CD4-positive, alpha-beta memory T cell (primary cell): ENCODE data around the gene DIAPH2. TPM values are rescaled to one million over a fixed set of nuclear protein-coding genes. Genes with fewer than 3 reads are reported as not detected.

Experiments
- CTCF ChIA-PET: fragments of 350-600 bp; sonication (Branson Sonifier 250); formaldehyde crosslinking; loops from one replicate; lab custom pipeline; 2021; ENCODE audit warnings: inconsistent platforms; ENCODE audit not compliant: partially characterized antibody; lab: Charles Lee
- POLR2A ChIA-PET: fragments of 350-600 bp; sonication (Branson Sonifier 250); formaldehyde crosslinking; loops from one replicate; lab custom pipeline; 2021; ENCODE audit not compliant: partially characterized antibody; lab: Charles Lee
- DNase-seq, 5 donors: peaks; one replicate each; pipeline versions ENCODE4 v3.0.0 to v3.0.0-alpha.2; 2020 to 2022; ENCODE audit warnings: mixed read lengths in 1 of 5
- H3K27ac ChIP-seq: one replicate; pipeline ENCODE4 v1.7.0; 2013; ENCODE audit warnings: low read depth, low read length
- H3K27me3 ChIP-seq: 2 replicates; pipeline ENCODE4 v1.7.0; 2013; ENCODE audit warnings: mild to moderate bottlenecking, low read length, moderate library complexity; ENCODE audit not compliant: insufficient read depth
- H3K36me3 ChIP-seq: 2 replicates; pipeline ENCODE4 v1.7.0; 2013; ENCODE audit warnings: mild to moderate bottlenecking, low read length, moderate library complexity; ENCODE audit not compliant: insufficient read depth
- H3K4me1 ChIP-seq: 2 replicates; pipeline ENCODE4 v1.7.0; 2013; ENCODE audit warnings: mild to moderate bottlenecking, low read length, moderate library complexity; ENCODE audit not compliant: insufficient read depth
- H3K4me3 ChIP-seq, 2 donors: one replicate each; pipeline ENCODE4 v1.7.0; 2013; ENCODE audit warnings: low read length in 2 of 2, mild to moderate bottlenecking in 1 of 2
- H3K9me3 ChIP-seq, 2 donors: one replicate each; pipeline ENCODE4 v1.7.0; 2013; ENCODE audit warnings: low read length in 2 of 2, control low read depth in 1 of 2; ENCODE audit not compliant: control insufficient read depth in 1 of 2
- H3K27ac Mint-ChIP-seq, 7 donors: one replicate each; pipeline ENCODE4 v1.8.0; 2020 to 2021; ENCODE audit warnings: mixed read lengths in 7 of 7, mild to moderate bottlenecking in 6 of 7, inconsistent platforms in 3 of 7, moderate library complexity in 3 of 7
- H3K27me3 Mint-ChIP-seq, 2 donors: one replicate each; pipeline ENCODE4 v1.8.0; 2020 to 2021; ENCODE audit warnings: mixed read lengths in 2 of 2
- H3K36me3 Mint-ChIP-seq, 2 donors: one replicate each; pipeline ENCODE4 v1.8.0; 2020 to 2021; ENCODE audit warnings: mixed read lengths in 2 of 2, inconsistent platforms in 1 of 2, mild to moderate bottlenecking in 1 of 2
- H3K4me1 Mint-ChIP-seq, 4 donors: one replicate each; pipeline ENCODE4 v1.8.0; 2020 to 2021; ENCODE audit warnings: mixed read lengths in 4 of 4, mild to moderate bottlenecking in 1 of 4
- H3K4me3 Mint-ChIP-seq, 8 donors: one replicate each; pipeline ENCODE4 v1.8.0; 2020 to 2021; ENCODE audit warnings: mixed read lengths in 8 of 8, mild to moderate bottlenecking in 7 of 8, moderate library complexity in 6 of 8, inconsistent platforms in 3 of 8
- H3K9me3 Mint-ChIP-seq, 8 donors: one replicate each; pipeline ENCODE4 v1.8.0; 2020 to 2021; ENCODE audit warnings: mixed read lengths in 8 of 8, mild to moderate bottlenecking in 5 of 8, inconsistent platforms in 3 of 8, moderate library complexity in 1 of 8
- intact Hi-C: fragments of 100-400 bp; cut with micrococcal nuclease; formaldehyde crosslinking; loops from one replicate; pipeline ENCODE4 v1.15.1; 2023
- polyA plus RNA-seq, 2 donors: library from polyadenylated mRNA; unstranded; fragments of 300-500 nt; fragmentation: Illumina TruSeq; gene quantifications; one replicate each; pipeline ENCODE4 v1.2.3, GENCODE V29; 2021
- total RNA-seq, 2 experiments: library from RNA; stranded (reverse); gene quantifications; one replicate each; pipeline ENCODE4 v1.2.3, GENCODE V29; 2021

The DIAPH2 gene
- total and polyA plus RNA-seq, 4 experiments from 2014 or later, result 9.6 to 13.8 (median 11.6) TPM

- Mint-ChIP-seq H3K4me3 (no peak overlapping the region), H3K36me3 (no peaks in the 10 kb centered on the region), H3K27me3 (no peaks in the 10 kb centered on the region), H3K27ac (no peak overlapping the region), H3K4me1 (no peaks in the 10 kb centered on the region), H3K9me3 (no peaks in the 10 kb centered on the region)
- Histone ChIP-seq H3K4me3 (no peak overlapping the region), H3K27me3 (no peaks in the 10 kb centered on the region), H3K27ac (no peak overlapping the region), H3K36me3 (no peaks in the 10 kb centered on the region), H3K9me3 (no peaks in the 10 kb centered on the region), H3K4me1 (no peaks in the 10 kb centered on the region)
- DNase-seq, result no peak
- intact Hi-C loops, result no loop called here
- CTCF ChIA-PET, result no interaction called here
- POLR2A ChIA-PET, result no interaction called here
These were observed 762.7 kb downstream of the DIAPH2 start for GRCh38 chrX:97447306-97447705.

- Mint-ChIP-seq H3K36me3 (no peaks in the 10 kb centered on the region), H3K9me3 (no peaks in the 10 kb centered on the region), H3K27ac (no peak overlapping the region), H3K4me1 (no peaks in the 10 kb centered on the region), H3K27me3 (no peaks in the 10 kb centered on the region), H3K4me3 (no peak overlapping the region)
- Histone ChIP-seq H3K4me1 (no peaks in the 10 kb centered on the region), H3K36me3 (no peaks in the 10 kb centered on the region), H3K27ac (no peak overlapping the region), H3K9me3 (no peaks in the 10 kb centered on the region), H3K4me3 (no peak overlapping the region), H3K27me3 (no peaks in the 10 kb centered on the region)
- ChIA-PET CTCF (no interaction called here), POLR2A (no interaction called here)
- intact Hi-C loops, result no loop called here
- no peak for DNase-seq
These were observed 767.6 kb downstream of the DIAPH2 start for GRCh38 chrX:97452283-97452682.

DNA sequence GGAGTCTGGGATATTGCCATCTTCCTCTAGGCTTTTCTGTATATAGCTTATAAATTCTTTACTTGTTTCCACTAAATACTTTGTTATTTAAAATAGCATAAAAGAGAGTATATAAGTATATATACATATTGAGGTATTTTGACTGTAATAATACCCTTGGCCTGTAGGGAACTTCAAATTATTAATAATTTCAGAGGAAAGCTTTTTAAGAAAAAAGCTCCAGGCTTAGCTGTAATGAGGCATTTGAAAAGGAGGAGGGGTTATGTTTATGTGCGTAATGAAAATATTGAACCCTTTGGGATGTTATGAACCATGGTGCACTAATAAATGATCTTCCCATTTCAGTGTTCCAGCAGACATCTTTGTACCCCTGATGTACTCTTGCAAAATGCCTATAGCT lies 777.1 kb downstream of the DIAPH2 start:
- no peaks in the 10 kb centered on the region for H3K4me1 Mint-ChIP-seq
- Histone ChIP-seq H3K4me1 (no peaks in the 10 kb centered on the region), H3K4me3 (no peak overlapping the region), H3K27ac (no peak overlapping the region), H3K27me3 (no peaks in the 10 kb centered on the region), H3K36me3 (no peaks in the 10 kb centered on the region), H3K9me3 (no peaks in the 10 kb centered on the region)
- H3K9me3 Mint-ChIP-seq, result no peaks in the 10 kb centered on the region
- intact Hi-C loops, result no loop called here
- no peak overlapping the region for H3K27ac Mint-ChIP-seq
- H3K36me3 Mint-ChIP-seq, result no peaks in the 10 kb centered on the region
- no peak overlapping the region for H3K4me3 Mint-ChIP-seq
- ChIA-PET CTCF (no interaction called here), POLR2A (no interaction called here)
- no peak for DNase-seq
- no peaks in the 10 kb centered on the region for H3K27me3 Mint-ChIP-seq

DNA sequence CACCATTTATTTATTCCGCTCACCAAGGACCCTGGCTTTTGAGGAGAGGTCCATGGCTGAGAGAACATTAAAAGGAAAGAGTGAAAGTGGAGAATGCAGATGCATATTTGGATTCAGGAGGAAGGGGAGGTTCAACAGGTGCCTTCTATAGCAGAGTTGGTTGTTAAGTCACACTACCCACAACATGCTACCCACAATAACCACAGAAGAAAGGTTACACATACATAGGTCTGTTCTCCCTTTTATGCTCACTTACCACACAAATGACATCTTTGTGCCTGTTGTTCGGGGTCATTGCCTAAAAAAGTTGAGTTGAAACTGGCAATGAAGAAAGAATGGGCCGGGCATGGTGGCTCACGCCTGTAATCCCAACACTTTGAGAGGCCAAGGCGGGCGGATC lies 786.4 kb downstream of the DIAPH2 start:
- H3K27ac ChIP-seq, result no peak overlapping the region
- Mint-ChIP-seq H3K4me3 (no peak overlapping the region), H3K27ac (no peak overlapping the region), H3K27me3 (no peaks in the 10 kb centered on the region), H3K36me3 (peaks cover 0 to 3% of the 10 kb centered on the region in 2 donors), H3K9me3 (no peaks in the 10 kb centered on the region), H3K4me1 (no peaks in the 10 kb centered on the region)
- H3K4me3 ChIP-seq, result no peak overlapping the region
- no peaks in the 10 kb centered on the region for H3K36me3 ChIP-seq
- CTCF ChIA-PET, result no interaction called here
- no peaks in the 10 kb centered on the region for H3K4me1 ChIP-seq
- H3K27me3 ChIP-seq, result no peaks in the 10 kb centered on the region
- no peaks in the 10 kb centered on the region for H3K9me3 ChIP-seq
- no peak for DNase-seq
- POLR2A ChIA-PET, result no interaction called here
- intact Hi-C loops, result no loop called here

- ChIA-PET POLR2A (no interaction called here), CTCF (no interaction called here)
- DNase-seq, result no peak
- intact Hi-C loops, result no loop called here
- Histone ChIP-seq H3K27me3 (no peaks in the 10 kb centered on the region), H3K4me1 (no peaks in the 10 kb centered on the region), H3K27ac (no peak overlapping the region), H3K9me3 (no peaks in the 10 kb centered on the region), H3K4me3 (no peak overlapping the region), H3K36me3 (no peaks in the 10 kb centered on the region)
- H3K27me3 Mint-ChIP-seq, result no peaks in the 10 kb centered on the region
- no peak overlapping the region for H3K27ac Mint-ChIP-seq
- H3K4me1 Mint-ChIP-seq, result no peaks in the 10 kb centered on the region
- peaks cover 0 to under 1% of the 10 kb centered on the region in 2 donors for H3K36me3 Mint-ChIP-seq
- H3K9me3 Mint-ChIP-seq, result no peaks in the 10 kb centered on the region
- no peak overlapping the region for H3K4me3 Mint-ChIP-seq
These were observed 790.3 kb downstream of the DIAPH2 start for GRCh38 chrX:97474933-97475332.

DNA sequence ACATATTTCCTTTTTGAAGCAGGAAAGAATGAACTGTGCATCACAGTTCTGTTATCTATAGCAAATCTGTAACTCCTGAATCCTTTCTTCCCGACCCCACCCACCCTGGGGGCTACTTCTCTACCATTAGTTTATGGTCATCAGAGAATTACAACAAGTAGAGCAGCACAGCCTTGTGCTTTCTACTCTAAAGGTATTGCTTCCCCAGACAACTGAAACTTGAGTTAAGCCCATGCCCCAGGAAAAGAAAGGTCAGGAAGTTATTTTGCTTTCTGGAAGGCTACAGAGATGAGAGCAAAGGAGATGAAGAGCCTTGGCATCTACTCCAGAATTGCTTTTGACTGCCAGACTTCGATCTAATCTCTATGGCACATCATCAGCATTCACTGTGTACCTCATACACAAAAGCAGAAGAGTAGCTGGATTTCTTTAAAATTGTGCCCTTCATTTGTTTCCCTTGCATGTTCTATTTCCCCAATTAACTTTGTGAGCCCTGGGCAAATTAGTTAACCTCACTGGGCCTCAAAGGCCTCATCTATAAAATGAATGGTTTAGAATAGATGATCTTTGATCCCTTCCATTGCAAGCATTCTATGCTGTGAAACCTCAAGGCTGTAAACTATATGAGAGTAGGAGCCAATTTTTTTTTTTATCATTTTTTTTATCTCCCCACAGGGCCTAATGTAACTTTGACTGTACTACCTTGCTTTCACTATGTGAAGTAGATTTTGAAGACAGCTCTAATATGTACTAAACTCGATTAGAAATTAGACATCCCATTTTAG lies 794.7 kb downstream of the DIAPH2 start:
- no peaks in the 10 kb centered on the region for H3K27me3 Mint-ChIP-seq
- H3K4me1 Mint-ChIP-seq, result no peaks in the 10 kb centered on the region
- H3K36me3 ChIP-seq, result no peaks in the 10 kb centered on the region
- no peak overlapping the region for H3K4me3 Mint-ChIP-seq
- H3K4me1 ChIP-seq, result no peaks in the 10 kb centered on the region
- ChIA-PET POLR2A (no interaction called here), CTCF (no interaction called here)
- H3K27me3 ChIP-seq, result no peaks in the 10 kb centered on the region
- H3K27ac ChIP-seq, result no peak overlapping the region
- DNase-seq, result no peak
- intact Hi-C loops, result no loop called here
- H3K4me3 ChIP-seq, result no peak overlapping the region
- H3K27ac Mint-ChIP-seq, result peak overlapping the region in 1 of 7 donors; percentile 53
- no peaks in the 10 kb centered on the region for H3K9me3 ChIP-seq
- H3K9me3 Mint-ChIP-seq, result no peaks in the 10 kb centered on the region
- H3K36me3 Mint-ChIP-seq, result no peaks in the 10 kb centered on the region

GRCh38 chrX:97481228-97481627 lies 796.6 kb downstream of the DIAPH2 start:
- Histone ChIP-seq H3K27ac (no peak overlapping the region), H3K4me3 (no peak overlapping the region), H3K27me3 (no peaks in the 10 kb centered on the region), H3K36me3 (no peaks in the 10 kb centered on the region), H3K9me3 (no peaks in the 10 kb centered on the region), H3K4me1 (no peaks in the 10 kb centered on the region)
- no peaks in the 10 kb centered on the region for H3K4me1 Mint-ChIP-seq
- peaks cover 0 to 3% (median 0%) of the 10 kb centered on the region in 8 donors for H3K9me3 Mint-ChIP-seq
- DNase-seq, result no peak
- no peak overlapping the region for H3K4me3 Mint-ChIP-seq
- ChIA-PET POLR2A (no interaction called here), CTCF (no interaction called here)
- H3K27me3 Mint-ChIP-seq, result no peaks in the 10 kb centered on the region
- intact Hi-C loops, result no loop called here
- H3K27ac Mint-ChIP-seq, result no peak overlapping the region
- no peaks in the 10 kb centered on the region for H3K36me3 Mint-ChIP-seq
